Stimulated activated CD4-positive, alpha-beta T cell treated with anti-CD3 and anti-CD28 coated beads, TNF-alpha, amount 100 ng/mL, for 1 hour (primary cell): ENCODE results near the gene SORBS1.

Experiments
- DNase-seq, 3 donors: peaks; one replicate each; pipeline ENCODE4 v3.0.0-alpha.2; 2020; ENCODE audit warnings: low read depth in 3 of 3, low spot score in 1 of 3

The SORBS1 gene

DNA sequence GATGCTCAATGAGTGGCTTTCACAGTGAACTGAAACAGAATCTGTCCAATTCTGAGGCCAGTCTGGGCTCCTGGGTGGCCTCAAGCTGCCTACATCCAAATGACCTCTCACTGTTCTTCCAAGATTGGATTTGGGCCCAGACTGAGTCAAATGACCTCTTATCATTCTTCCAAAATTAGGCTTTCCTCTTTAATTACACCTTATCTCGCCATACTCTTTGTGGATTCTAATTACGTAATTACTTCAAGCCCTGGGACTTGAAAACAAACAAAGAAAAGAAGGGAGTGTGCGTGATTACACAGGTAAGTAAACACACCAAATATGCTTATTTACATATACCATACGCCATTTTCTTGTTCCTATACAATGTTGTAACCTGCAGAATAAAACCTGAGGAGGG, 18.8 kb downstream of the SORBS1 start:
- DNase-seq = no peak

DNA sequence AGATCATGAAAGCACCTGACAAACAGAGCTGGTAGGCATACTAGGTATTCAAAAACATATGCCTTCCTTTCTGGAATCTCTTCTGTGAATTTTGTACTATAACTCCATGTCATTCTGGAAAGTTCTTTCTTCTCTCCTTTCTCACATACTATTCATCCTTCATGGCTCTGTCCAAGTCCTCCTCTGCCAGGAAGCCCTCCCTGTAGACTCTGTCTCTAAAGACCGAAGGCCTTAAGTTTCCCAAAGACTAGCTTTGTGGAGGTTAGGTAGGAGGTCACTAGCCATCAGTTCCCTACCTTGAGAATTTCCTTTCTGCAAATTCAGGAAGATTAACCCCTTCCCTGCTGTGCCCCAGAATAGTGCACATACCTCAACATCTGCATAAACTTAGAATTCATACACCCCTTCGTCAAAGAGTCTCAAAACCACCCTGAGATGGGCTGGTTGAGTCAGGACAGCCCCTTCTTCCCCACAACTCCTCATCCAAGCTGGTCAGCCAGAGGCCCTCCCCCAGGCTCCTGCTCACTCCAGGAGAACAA, 20.6 kb downstream of the SORBS1 start:
- no peak for DNase-seq

DNA sequence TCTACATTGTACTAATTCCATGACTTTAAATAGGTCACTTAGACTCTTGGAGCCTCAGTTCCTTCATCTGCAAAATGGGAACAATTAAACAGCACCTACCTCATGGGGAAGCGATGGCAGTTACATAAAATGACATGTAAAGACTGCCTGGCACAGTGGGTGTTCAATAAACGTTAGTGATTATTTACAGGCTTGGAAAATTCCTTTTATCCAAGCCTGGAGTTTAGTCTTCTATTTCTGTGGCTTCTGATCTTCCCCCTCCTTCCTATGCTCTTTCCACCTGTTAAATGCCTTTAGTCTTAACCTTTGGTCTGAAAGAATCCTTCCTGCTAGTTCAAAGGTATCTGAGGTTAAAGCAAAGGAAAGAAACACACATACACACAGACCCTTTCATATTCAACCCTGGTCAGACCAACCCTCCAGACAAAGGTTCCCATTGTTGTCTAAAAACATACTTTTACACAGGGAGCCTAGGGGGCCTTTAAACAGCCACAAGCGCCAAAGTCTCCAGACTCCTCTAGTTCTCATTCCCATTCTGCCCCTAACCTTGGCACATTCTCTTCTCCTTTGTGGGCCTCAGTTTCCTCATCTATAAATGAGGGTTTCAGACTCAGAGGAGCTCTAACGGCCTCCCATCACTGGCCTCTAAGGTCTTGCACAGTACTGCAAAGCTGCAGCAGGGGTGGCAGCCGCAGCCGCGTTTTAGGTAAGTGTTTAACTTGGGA, 21.4 kb downstream of the SORBS1 start:
- no peak for DNase-seq

DNA sequence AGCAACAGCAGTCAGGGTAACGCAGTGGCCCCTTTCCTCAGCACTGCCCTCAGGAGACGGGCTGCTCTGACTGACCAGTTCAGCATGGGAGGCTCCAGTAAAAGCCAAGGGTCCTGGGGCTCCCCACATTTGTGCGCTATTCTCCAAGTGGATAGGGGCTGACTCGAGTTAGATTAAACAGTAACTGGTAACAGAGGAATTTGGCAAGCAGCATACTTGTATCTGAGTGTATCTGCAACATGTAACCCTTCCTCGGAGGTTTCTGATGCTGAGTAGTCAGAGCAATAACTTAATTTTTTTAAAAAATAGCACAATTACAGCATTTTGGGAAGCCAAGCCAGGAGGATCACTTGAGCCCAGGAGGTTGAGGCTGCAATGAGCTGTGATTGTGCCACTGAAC, 22.8 kb downstream of the SORBS1 start:
- DNase-seq = no peak

DNA sequence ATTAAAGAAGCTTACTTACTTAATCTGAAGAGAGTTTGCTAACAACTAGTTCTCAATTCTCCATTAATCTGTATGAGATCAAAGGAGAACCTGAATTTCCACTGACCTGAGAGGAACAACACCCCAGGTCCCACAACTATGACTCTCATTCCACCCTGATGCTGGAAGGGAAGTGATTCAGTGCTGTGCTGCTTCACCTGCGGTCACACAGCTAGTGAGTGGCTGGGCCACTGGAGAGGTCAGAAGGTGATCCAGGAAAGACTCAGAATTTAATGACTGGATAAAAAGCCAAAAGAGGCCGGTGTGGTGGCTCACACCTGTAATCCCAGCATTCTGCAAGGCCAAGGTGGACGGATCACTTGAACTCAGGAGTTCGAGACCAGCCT, 23.6 kb downstream of the SORBS1 start:
- DNase-seq = no peak

DNA sequence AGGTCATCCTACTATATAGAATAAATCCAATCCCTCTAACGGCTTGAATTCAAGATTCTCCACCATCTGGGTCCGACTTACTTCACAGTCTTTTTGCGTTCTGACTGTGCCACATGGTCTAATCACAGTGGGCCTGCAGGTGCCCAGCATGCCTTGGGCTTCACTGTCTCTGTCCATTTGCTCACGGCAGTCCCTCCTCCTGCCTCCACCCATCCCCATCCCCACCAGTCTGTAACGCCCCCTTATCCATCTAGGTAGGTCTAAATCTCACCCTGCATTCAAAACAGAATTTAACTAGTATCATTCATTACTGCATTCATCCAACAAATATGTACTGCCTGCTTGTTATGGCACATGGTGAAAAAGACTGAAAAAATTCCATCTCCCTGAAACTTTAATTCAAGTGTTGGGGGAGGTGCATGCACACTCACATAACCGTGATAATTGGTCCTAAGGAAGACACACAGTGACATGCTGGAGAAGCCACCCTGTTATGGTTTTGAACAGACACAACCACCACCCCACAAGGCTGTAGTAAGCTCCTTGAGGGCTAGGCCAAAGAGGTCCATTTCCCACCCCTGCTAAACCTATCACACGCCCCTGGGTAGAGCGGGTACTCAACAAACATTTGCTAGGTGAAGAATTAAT, 24.2 kb downstream of the SORBS1 start:
- DNase-seq = no peak

DNA sequence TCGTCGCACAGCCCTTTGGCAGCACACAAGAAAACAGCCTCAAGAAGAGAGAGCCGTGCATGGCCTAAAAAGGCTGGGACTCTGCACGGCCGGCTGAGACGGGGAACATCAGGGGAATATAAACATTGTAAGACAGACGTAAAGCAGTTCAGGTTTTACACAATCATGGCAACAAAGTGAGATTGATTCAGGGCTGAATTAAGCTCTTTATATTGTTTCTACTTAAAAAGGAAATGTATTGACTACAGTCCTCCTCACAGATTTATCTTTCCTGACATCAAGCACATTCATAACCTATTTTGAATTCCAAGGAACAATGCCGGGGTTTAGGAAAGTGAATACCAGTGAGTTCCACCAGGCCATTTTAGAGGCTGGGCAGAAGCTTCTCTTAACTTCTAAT, 25.2 kb downstream of the SORBS1 start:
- no peak for DNase-seq

DNA sequence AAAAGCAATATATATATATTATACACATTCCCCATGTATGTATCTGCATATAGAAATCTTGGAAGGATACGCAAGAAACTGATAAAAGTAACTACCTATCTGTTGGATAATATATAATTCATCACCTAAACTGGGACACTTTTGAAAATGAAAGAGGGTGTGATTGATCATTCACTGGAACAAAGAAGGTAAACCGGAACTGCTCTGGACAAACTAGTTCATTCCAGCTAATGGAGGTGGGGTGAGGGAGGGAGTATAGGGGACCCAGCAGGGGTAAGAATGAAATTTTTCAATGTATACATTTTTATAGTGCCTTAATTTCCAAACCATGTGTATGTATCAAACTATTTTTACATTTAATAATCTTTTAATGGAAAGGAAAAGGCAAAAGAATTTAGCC, 25.6 kb downstream of the SORBS1 start:
- DNase-seq = no peak

DNA sequence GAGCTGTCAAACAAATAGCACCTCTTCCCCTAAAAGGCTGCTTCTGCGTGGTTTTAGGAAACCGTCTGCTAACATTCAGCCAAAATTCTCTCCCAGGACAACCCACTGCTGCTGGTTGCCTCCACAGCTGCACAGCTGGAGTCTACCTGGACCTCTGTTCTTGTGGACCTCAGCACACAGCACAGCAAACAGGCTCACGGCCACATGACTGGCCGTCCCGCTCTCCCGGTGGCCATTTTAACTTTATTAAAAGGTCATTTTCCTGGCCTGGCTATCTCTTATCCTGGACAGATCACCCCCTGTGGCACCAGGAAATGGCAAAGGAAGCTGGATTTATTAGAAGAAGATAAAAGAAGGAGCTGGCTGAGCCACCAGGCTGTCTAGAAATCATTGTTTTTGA, 27.6 kb downstream of the SORBS1 start:
- no peak for DNase-seq

DNA sequence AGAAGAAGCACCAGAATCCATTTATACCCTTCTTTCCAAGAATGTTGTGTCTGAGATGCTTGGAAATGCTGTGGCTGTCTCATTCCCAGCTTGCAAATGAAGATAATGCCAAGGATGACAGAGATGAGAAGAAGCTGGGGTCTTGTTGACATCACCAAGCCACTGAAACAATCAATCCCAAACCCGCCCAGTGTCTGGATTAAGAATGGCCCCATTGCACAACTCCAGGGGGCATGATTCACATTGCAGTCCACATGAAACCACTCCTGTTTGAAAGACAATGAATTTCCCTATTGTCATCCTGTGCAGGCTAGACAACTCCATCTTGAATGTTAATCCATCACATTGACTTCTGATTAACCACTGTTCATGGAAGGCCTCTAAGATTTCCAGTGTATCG, 28.6 kb downstream of the SORBS1 start:
- no peak for DNase-seq

DNA sequence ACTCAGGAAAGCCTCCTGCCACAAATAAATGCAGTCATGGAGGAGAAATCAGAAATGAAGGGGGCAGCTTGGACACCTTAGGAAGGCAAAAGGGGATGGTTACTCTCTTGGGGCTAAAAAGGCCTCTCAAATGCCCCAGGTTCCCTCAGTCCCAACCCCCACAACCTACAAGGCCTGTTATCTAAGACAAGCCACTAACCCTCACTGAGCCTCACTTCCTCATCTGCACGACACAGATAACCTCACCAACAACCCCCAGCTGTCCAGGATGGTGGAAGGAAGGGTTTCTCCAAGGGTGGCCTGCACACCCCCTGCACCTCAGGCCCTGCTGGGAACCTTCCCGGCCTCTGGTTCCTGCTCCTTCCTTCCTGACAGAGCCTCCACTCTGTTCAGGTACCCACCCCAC, 29.2 kb downstream of the SORBS1 start:
- no peak for DNase-seq

DNA sequence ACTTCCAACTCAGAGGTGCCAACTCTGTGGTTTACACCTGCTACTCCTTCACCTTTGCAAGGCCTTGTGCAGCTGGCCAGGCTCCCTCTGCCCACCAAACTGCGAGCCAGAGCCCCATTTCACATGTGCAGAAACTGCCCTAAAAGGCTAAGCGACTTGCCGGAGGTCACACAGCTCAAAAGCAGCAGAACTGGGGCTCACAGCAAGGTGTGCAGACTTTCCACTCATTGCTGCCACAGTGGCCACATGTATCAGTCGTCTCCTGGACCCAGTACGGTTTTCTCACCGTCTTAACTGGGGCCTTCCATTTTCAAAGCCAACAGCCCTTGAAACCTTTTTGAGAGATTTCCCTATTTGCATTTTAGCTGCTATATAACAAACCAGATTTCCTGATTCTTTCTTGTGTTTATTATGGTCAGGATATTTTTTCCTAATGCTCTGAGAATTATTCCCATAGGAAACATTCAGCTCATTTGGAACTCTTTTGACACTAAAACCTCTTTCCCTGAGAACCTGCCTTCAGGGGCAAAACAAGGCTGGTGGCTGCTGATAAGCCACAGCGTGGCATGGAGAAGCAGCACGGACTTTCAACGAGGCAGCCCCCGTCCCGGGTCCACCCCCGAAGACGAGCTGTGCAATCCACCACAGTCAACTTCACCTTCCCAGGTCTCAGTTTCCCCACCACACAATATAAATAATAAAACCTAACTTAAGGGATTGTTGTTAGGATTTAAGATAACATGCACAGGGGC, 29.9 kb downstream of the SORBS1 start:
- DNase-seq = no peak

DNA sequence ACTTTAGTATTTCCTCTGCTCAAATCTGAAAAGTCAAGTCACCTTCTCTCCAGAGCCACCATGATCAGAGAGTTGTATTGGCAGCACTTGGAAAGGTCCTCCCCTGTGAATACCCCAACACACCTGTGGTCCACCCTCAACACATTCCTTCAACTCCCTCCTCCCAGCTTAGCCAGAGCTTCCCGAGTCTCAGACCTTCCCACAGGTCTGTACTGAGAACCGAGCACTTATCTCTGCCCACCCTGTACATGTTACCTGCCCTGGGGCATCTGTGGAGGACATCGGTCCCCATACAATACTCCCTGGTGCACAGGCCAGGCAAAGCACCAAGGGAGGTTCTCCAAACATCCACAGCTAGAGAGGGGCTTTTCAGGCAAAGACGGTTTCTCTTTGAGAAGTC, 30.6 kb downstream of the SORBS1 start:
- no peak for DNase-seq

DNA sequence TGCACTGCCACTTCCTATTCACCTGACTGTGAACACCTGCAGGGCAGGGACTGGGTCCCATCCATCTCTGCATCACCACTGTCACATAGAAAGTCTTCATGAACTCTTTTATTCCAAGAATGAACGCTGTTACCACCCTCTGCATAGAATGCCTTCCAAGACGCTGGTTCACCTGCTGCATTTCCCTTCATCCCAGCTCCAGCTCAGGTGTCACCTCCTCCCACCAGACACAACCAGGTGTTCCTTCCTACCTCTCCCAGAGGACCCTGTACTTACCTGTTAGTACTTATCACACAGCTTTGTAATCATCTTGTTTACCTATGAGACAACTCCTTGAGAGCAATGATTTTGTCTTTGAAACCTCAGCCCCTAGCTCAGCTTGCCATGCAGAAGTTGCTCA, 31.1 kb downstream of the SORBS1 start:
- DNase-seq = no peak

DNA sequence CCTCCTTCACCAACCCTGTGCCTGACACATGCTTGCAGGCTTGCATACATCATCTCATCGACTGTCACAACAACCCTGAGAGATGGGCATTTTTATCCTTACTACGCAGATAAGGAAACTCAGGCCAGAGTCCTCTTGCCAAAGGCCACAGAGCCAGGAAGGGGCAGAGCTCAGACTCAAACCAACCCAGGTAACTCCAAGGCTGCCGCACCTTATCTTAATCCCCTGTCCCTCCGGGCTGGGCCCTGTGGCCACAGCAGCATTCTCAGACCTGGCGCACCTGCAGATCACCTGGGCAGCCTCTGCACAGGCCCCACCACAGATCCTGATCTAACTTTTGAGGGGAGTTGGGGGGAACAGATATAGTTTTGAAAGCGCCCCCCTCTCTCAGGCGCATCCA, 35.1 kb downstream of the SORBS1 start:
- DNase-seq = no peak

DNA sequence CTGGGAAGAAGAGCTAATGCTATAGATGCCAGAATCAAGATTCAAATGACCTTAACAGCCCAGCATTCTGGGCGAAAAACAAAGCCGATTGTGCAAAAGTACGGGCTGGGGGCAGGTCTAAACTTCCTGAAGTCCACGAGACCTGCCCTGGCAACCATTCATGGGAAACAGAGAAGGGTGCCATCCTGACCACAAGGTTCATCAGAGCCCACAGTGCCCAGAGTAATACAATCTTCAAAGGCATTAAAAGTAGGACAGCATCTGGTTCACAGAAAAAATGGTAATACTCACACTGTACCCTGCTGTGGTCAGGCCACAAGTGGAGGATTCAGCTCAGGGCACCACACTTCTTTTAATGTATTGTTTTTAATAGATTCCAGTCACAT, 36.1 kb downstream of the SORBS1 start:
- no peak for DNase-seq

DNA sequence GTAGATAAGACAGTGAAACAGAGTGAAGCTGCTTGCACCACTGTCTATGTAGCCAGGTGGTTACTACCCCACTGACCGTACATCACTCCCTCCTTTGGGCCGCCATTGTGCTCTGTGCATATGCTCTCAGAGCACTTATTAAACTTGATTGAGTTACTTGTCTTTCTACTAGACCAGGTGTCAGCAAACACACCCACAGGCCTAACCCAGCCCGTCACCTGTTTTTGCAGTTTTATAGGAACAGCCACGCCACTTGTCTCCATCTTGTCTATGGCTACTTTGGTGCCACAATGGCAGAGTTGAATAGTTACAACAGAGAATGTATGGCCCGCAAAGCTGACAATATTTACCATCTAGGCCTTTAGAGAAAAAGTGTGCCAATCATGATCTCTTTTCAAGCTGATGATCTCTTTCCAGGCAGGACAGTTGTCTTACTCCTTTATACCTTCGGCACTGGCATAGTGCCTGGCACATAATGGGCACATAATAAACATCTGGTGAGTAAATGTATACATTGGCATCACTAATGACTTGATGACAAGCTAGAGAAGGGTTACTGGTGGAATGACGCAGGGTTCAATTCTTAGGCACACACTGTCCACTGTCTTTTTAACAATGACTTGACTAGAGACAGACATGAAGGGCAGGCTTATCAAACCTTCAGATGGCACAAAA, 36.7 kb downstream of the SORBS1 start:
- DNase-seq = no peak

DNA sequence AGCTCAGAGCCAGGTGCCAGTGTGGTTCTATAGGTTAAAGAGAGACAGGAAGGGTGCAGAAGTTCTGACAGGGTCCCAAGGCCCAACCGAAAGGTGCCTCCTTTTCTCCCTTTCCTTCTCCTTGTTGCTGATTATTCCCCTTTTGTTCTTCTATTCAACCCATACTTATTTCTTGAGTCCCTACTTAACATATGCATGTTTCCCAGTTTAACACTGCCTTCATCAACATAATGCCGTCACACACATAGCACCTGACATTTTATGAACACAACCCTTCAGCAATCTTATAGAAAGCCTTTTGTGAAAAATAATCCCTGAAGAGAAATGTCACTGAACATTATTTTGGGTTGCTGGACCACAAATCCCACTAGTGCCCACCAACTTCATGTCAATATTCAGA, 39.1 kb downstream of the SORBS1 start:
- no peak for DNase-seq

DNA sequence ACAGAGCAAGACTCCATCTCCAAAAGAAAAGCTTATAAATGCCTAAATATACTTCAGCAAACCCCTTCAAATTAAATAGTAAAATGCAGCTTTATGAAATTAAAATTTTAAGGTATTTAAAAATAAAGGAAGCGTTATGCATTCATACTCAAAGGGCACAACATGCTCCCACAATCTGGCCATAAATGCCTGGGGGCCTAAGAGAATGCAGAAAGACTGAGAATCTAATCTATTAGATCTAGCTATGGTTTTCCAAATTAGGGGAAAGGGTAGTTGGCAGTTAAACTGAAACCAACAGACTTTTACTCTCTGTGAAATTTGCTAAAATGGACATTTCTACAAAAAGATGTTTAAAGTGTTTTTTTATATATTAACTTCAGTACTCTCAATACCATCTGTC, 40.6 kb downstream of the SORBS1 start:
- DNase-seq = no peak

DNA sequence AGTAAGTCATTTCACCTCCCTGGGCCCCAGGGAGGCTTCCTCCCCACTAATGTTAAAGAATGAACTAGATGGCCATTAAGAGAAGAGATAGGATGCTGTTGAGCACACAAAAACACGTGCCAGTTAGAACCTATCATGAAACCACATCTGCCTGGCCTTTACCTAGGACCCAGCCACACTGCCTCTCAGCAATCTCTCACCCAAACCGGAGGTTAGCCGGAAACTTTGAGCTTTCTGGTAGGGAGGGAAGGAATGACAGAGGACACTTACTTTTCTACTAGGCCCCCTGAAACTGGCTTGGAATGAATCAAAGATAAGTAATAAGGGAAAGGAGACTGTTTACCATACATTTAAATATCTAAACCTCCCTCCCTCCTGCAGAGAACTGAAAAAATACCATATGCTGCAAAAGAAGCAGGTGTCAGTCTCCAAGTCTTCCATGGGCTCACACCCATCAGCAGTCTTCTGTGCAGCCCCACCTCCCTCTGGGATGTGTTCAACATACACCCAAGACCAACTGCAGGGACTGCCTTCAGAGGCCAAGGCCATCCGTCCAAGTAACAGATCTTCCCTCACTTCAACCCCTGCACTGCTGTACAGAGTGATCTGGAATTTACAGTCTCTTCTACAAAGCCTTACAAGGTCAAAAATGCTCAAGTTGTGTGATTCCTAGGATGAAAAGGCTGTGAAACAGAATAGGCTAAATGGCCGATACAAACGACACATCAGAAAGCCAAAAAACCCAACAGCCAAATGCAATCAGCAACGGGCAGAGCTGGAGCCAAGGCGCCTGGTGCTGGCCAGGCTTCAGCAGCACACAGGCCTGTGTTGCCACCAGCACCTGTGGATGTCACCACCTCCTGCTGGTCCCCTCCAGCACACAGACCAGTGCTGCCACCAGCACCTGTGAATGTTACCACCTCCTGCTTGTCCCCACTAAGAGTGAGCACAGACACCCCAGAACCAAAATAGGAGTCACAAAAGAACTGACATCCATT, 42.4 kb downstream of the SORBS1 start:
- no peak for DNase-seq
